Measurements from ENCODE around the gene GAS5. TPM values are rescaled to one million over a fixed set of nuclear protein-coding genes. Genes with fewer than 3 reads are reported as not detected.

GAS5 gene
- total and polyA plus RNA-seq, 2 of the 8 experiments (the other 6 are each of a cell fraction or from before 2014, with no cell fraction given), result 799 to 1,238 TPM

DNA sequence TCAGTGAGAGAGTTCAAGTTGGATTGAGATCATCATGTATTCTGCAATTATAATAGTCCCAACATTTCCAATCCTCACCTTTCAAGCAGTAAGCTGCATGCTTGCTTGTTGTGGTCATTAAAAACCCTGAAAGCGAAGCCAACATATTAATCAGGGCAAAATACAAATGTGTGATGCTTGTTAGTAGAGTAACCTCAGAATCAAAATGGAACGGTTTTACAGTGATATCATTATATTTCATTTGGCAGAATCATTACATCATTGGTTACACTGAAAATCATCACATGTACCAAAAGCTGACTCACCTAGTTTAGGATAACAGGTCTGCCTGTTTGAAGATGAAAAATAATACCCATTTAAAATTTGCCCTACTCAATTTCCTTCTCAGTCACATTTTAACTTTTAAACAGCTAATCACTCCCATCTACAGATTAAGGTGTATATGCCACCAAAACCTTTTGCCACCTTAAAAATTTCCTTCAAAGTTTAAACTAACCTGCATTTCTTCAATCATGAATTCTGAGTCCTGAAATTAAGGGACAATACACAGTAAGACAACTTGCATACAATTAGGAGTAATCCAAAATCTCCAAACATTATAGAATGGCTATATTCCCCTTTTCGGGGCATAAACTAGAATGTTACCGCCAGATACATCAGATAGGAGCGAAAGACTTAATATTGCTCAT, 3.5 kb downstream of the GAS5 start (continued):
- TF ChIP-seq, protein P1, sequence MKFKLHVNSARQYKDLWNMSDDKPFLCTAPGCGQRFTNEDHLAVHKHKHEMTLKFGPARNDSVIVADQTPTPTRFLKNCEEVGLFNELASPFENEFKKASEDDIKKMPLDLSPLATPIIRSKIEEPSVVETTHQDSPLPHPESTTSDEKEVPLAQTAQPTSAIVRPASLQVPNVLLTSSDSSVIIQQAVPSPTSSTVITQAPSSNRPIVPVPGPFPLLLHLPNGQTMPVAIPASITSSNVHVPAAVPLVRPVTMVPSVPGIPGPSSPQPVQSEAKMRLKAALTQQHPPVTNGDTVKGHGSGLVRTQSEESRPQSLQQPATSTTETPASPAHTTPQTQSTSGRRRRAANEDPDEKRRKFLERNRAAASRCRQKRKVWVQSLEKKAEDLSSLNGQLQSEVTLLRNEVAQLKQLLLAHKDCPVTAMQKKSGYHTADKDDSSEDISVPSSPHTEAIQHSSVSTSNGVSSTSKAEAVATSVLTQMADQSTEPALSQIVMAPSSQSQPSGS (IDR thresholded peaks at IDR 0.05; ENCODE audit: low read length), result no peak
- no peak for TF ChIP-seq TBP (IDR thresholded peaks at IDR 0.05; ENCODE audit: low read depth, low read length)
- peak in 1 of 2 experiments; percentile 15; a peak in 1 of 3 replicates for TF ChIP-seq POLR2A (IDR thresholded peaks at IDR 0.05; ENCODE audit: control extremely low read depth in 1 of 2, low read depth in 2 of 2, low read length in 2 of 2)
- no peak for TF ChIP-seq SAP30 (IDR thresholded peaks at IDR 0.05; ENCODE audit: insufficient read depth, insufficient replicate concordance, low read length)
- TF ChIP-seq BRCA1 (IDR thresholded peaks at IDR 0.05; ENCODE audit: low read depth, low read length), result no peak
- TF ChIP-seq ZNF274 (IDR thresholded peaks at IDR 0.05; ENCODE audit: borderline replicate concordance, extremely low read depth, low read length), result no peak
- TF ChIP-seq KDM1A (IDR thresholded peaks at IDR 0.05; ENCODE audit: borderline replicate concordance, low read length), result no peak
- no peak for TF ChIP-seq ASH2L (IDR thresholded peaks at IDR 0.05; ENCODE audit: low read length)
